Renal cortex interstitium (tissue), 11 donors: Measurements from ENCODE around the gene C19orf12. TPM values are rescaled to one million over a fixed set of nuclear protein-coding genes. Genes with fewer than 3 reads are reported as not detected.
"Not testable (repeated sequence)": the region's sequence is repeated elsewhere in the genome, so short reads cannot be mapped to it uniquely, and the experiment has no call there.

Experiments used
- DNase-seq, 11 donors: peaks; one replicate each; pipeline ENCODE4 v3.0.0-alpha.2; 2013; ENCODE audit warnings: low read depth in 9 of 11, low spot score in 4 of 11; ENCODE audit errors: extremely low read depth in 1 of 11
- polyA plus RNA-seq, 3 donors: library from polyadenylated mRNA; unstranded; fragments of 120-200 nt; gene quantifications; one replicate each; pipeline ENCODE4 v1.2.1, GENCODE V29; 2013; ENCODE audit not compliant: insufficient read length in 3 of 3

C19orf12 gene
- polyA plus RNA-seq, 3 donors, result 24.5 to 26.9 (median 26.6) TPM

DNA sequence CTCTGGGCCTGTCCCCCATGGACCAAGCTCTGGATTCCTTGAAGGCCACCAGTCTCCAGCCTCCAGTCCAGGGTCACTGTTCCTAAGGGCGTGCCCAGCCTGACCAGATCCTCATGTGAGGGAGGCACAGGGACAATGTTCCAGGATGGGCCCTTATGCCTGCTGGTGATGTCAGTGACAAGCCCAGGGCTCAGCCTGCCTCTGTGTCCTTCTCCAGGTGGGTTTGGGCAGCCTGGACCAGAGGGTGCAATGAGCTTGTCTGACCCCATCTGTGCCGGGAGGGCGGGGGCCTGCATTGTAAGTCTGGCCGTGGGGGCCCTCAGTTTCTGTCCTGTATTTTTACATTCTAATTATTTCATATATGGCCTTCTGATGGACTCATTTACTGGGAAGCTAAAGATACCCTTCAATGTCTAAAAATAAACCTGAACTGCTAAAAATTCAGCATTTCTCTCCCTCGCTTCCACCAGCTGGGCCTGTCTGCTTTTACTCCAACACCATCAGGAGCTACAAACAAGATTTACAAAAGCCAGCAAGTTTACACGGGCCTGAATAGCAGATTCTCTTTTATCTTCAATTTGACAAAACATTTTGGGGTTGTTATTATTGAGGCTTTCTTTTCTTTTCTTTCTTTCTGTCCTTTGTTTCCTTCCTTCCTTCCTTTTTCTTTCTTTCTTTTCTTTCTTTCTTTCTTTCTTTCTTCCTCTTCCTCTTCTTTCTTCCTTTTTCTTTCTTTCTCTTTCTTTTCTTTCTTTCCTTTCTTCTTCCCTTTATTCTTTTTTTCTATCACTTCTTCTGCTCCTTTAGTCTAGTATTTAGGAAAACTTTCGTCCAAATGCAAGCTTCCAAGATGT, 34.2 kb upstream of the C19orf12 start:
- DNase-seq, result no peak

GRCh38 chr19:29745253-29745652, 30.2 kb upstream of the C19orf12 start:
- no peak for DNase-seq

DNA sequence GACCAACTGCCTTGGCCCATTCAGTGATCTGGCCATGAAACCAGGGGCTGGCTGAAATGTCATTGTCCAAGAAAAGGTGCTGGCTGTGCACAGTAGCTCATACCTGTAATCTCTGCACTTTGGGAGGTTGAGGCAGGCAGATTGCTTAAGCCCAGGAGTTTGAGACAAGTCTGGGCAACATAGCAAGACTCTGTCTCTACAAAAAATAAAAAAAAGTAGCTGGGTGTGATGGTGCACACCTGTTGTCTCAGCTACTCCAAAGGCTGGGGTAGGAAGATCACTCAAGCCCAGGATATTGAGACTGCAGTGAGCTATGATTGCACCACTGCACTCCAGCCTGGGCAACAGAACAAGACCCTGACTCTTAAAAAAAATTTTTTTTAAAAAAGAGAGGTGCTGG, 28.6 kb upstream of the C19orf12 start:
- no peak for DNase-seq

- DNase-seq, result no peak
Measured at GRCh38 chr19:29741776-29742175, 26.7 kb upstream of the C19orf12 start.

DNA sequence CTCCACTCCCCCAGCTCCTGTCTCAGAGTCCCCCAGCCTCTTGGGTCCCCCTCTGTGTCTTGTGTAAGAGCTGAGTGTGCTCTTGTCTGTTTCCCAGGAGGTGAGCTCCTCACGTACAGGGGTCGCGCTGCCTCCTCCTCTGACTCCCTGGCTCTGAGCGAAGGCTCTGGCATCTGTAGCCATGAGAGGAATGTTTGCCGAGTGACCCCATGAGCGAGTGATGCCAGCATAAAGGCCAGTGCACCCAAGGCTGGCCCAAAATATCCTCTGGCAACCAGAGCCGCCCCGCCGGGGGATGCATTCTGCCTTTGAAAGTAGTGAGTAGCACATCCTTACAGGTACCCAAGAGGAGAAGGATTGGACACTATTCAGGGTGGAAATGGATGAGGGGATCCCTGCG, 26.2 kb upstream of the C19orf12 start:
- no peak for DNase-seq

- DNase-seq, result no peak
Measured at GRCh38 chr19:29737461-29738000, 22.5 kb upstream of the C19orf12 start.

- DNase-seq, result no peak
Measured at GRCh38 chr19:29735829-29736228, 20.8 kb upstream of the C19orf12 start.

GRCh38 chr19:29731331-29731850, 16.3 kb upstream of the C19orf12 start:
- no peak for DNase-seq

GRCh38 chr19:29727906-29728305, 12.8 kb upstream of the C19orf12 start:
- DNase-seq, result no peak

DNA sequence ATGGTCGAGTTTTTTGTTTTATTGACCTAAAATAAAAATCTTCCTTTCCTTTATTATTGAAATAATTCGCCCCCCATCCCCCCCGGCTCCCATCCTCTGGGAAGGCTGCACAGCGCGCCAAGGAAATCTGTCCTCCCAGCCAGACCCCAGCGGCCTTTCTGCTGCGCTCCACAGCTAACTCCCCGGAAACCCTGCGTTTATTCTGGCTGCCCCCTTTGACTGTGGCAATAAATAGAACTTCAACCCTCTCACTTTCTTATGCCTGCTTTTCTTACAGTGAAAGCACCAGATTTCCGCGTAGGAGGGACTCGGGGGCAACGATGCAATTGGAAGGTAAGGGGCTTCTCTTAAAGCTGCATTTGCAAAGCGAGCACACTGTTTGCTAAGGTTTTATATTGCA, 9.7 kb upstream of the C19orf12 start:
- peak in 5 of 11 donors; percentile 26 to 50 (median 45) for DNase-seq

DNA sequence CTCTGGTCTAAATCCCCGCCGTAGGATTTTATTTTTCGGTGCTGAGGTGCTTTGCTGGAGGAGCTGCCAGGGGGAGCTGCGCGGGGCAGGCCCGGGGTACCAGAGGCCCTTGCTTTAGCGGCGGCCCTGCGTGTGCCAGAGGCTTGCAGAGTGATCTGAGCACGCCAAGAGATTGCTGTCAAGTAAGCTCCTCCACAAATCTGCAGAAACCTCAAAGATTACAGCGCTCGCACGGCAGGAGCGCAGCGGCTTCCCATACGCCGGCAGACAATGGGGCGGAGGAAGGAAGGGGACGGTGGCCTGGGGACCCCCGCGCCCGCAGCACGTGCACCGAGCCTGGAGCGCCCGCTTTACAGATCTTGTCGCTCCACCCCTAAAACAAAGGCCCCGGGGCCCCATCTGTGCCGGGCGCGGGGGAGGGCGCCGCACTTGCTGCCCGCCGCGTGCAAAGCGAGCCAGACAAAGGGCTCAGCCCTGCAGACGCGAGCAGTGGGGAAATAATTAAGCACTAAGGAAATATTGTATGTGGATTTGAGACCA, 9.1 kb upstream of the C19orf12 start:
- DNase-seq, result no peak

- DNase-seq, result no peak
Measured at GRCh38 chr19:29717051-29717450, 2.0 kb upstream of the C19orf12 start.

DNA sequence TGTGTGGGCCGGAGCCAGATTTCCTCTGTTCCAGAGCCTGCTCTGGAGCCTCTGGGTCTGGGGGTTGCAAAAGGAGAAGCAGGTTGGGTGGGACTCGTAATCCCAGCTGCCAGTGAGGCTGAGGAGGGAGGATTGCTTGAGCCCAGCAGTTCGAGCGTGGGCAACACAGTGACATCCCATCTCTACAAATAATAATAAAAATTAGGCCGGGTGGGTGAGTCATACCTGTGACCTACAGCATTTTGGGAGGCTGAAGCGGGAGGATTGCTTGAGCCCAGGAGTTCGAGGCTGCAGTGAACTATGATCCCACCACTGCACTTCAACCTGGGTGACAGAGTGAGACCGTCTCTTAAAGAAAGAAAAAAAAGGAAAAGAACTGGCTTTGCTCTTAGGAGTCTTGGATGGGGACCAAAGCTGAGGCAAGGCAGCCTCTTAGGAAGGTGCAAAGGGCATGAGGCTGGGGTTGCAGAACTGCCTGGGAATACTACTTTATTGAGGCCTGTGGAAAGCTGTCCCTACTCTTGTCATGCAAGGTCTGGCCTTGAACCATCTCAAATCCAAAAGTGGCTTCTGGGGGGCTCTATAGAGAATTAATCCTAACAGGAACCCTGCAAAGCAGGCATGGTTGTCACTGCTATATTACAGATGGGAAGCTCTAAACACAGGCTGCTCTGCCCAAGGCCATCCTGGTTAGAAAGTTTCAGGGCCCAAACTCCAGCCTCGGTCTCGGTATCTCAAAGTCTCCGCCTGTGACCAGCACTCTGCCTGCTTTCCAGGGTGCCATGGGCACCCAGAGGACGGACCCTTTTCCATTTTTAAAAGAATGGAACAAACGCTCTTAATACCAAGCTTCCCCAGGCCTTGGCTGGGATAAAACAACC, 880 bp upstream of the C19orf12 start:
- DNase-seq, result no peak

DNA sequence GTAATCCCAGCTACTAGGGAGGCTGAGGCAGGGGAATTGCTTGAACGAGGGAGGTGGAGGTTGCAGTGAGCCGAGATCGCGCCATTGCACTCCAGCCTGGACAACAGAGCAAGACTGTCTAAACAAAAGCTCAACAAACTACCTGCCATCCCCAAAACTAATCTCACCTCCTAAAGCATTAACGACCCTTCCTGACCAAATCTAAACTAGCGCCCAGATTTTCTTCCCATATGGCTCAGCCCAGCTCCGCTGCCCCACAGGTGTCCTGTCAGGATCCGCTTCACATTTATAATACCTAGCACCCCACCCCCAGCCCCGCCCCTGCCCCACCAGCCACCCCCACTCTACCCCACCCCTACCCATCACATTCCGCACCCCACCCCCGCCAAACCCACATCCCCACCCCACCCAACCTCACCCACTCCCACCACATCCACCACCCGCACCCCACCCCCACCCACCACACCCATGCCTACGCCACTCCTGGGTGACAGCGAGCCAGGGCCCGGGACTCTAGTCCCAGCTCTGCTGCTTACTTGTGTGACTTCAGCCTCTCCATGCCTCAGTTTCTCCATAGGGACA, 599 bp downstream of the C19orf12 start:
- DNase-seq, result no peak

- DNase-seq, result no peak
Measured at GRCh38 chr19:29712744-29713516, 2.1 kb downstream of the C19orf12 start.

- no peak for DNase-seq
Measured at GRCh38 chr19:29711584-29712132, 3.4 kb downstream of the C19orf12 start.

- not testable (repeated sequence) for DNase-seq
Measured at GRCh38 chr19:29709440-29709798, 5.6 kb downstream of the C19orf12 start.
